Heart left ventricle (tissue), 13 donors: Measurements from ENCODE around the gene FHL2.

Source experiments
- POLR2A ChIP-seq, 2 donors: fragments of 450-650 bp; IDR thresholded peaks; one replicate each; pipeline ENCODE4 v1.6.1; 2017; ENCODE audit warnings: antibody characterized with exemption in 2 of 2, mild to moderate bottlenecking in 2 of 2, moderate library complexity in 2 of 2
- TF ChIP-seq, protein P1 (sequence below), 12 donors: fragments of 200-600 bp; sonication (generic) in 4 of 12; IDR thresholded peaks; one replicate each; pipeline versions ENCODE4 v1.5.0 to v1.8.0; 2018 to 2022; ENCODE audit warnings: antibody characterized with exemption in 12 of 12, mild to moderate bottlenecking in 5 of 12
- donor health status: ischemic (EF 13 %, LVEDD 7.1; RV severe dilation, severe dysfunction).
- donor health status: DM: no; HTN: yes; CAD: no.
- donor health status: DM: no; HTN: no; CAD: no.
- donor health status: ischemic (EF 25% LVEDD 6.9; RV normal size, moderate dysfunction).
- donor health status: ischemic (EF 25% LVEDD 5.7; RV mildly dilated, moderate dysfunction).
- donor health status: ischemic (EF 35%, LVEDD 5.7; RV mildly dilated, moderate dysfunction).
- donor health status: nonischemic (EF 11% LVEDD 7.7; RV severe dilation, severe dysfunction).
- donor health status: DM: yes; HTN: yes; CAD: no.
- donor health status: PGD.
- donor health status: ischemic (EF 29% LVEDD 5.4; RV normal size, mild dysfunction).
- donor health status: nonischemic (EF 23%, LVEDD 6.1; RV moderate dilation, normal function).

DNA sequence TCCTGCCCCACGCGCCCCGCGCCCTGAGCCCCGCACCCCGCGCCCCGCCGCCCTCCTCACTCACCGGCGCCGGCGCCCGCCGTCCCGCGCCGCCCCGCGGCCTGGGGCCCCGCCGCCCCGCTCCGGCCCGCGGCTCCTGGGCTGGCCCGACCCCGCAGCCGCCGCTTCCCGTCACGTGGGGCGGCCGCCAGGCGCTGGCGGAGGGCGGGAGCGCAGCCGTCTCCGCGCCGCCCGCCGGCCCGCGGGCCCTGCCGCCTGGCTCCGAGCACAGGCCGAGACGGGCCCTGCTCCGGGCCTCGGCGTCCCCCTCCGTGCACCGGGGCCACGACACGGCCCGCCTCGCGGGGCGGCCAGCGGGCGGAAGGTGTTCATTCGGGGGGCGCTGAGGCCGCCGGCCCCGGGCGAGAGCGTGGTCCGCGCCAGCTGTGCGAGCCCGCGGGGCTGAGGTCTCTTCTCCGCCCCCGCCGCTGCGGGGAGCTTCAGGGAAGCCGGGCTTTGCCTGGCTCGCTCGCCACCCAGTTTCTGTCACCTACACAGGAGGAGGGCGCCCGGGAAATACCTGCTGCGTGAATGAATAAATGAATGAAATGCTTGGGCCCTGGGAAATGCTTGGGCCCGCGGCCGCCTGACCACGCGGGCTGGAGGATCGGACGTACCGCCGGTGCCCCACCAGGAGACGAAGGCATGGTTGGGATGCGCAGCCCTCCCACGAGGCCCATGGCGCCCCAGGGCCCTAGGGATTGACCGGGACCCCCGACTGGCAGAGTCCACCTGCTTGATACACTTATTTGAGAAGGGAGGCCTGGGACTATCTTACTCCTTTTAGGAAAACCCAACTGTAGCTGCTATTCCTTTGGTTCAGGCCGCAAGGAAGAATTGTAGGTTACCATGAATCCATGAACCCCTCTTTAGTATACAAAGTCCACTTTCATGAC is 69.0 kb downstream of the FHL2 start, which contains the start of gene TGFBRAP1:
- TF ChIP-seq POLR2A (IDR thresholded peaks at IDR 0.05): no peak
- TF ChIP-seq, protein P1, sequence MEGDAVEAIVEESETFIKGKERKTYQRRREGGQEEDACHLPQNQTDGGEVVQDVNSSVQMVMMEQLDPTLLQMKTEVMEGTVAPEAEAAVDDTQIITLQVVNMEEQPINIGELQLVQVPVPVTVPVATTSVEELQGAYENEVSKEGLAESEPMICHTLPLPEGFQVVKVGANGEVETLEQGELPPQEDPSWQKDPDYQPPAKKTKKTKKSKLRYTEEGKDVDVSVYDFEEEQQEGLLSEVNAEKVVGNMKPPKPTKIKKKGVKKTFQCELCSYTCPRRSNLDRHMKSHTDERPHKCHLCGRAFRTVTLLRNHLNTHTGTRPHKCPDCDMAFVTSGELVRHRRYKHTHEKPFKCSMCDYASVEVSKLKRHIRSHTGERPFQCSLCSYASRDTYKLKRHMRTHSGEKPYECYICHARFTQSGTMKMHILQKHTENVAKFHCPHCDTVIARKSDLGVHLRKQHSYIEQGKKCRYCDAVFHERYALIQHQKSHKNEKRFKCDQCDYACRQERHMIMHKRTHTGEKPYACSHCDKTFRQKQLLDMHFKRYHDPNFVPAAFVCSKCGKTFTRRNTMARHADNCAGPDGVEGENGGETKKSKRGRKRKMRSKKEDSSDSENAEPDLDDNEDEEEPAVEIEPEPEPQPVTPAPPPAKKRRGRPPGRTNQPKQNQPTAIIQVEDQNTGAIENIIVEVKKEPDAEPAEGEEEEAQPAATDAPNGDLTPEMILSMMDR (IDR thresholded peaks at IDR 0.05): no peak
